Measurements from ENCODE around the gene TEX30. TPM values are rescaled to one million over a fixed set of nuclear protein-coding genes. Genes with fewer than 3 reads are reported as not detected.

TEX30 gene
- total RNA-seq, 3 donors from 2014 or later (not counting 1 experiment from before 2014, with no cell fraction given), result 8.7 to 10.3 (median 9.3) TPM

- Histone ChIP-seq H3K4me1 (ENCODE audit: control insufficient read depth, insufficient read depth, low read length) (peaks cover 16% of the 10 kb centered on the region), H3K36me3 (ENCODE audit: control insufficient read depth, insufficient read depth, low read length) (peaks cover 14% of the 10 kb centered on the region), H3K27ac (ENCODE audit: low read length) (no peak overlapping the region), H3K27me3 (ENCODE audit: control insufficient read depth, insufficient read depth, low read length) (no peaks in the 10 kb centered on the region), H3K4me3 (ENCODE audit: low read length) (no peak overlapping the region), H3K9me3 (ENCODE audit: control insufficient read depth, insufficient read depth, low read length) (no peaks in the 10 kb centered on the region)
- intact Hi-C loops (cut with micrococcal nuclease), result no loop called here
- WGBS (ENCODE audit: insufficient coverage), result 75% methylated on average over 2 of the region's 2 CpGs
- TF ChIP-seq CTCF (IDR thresholded peaks at IDR 0.05), result no peak
- ATAC-seq (no peak), DNase-seq (no peak)
- Mint-ChIP-seq H3K4me3 (no peak overlapping the region), H3K9me3 (no peaks in the 10 kb centered on the region), H3K36me3 (no peaks in the 10 kb centered on the region), H3K27me3 (ENCODE audit: low read depth in 2 of 2) (no peaks in the 10 kb centered on the region), H3K27ac (no peak overlapping the region), H3K4me1 (peaks cover 16 to 33% of the 10 kb centered on the region in 2 donors)
Measured at GRCh38 chr13:102768909-102769308, 4.7 kb downstream of the TEX30 start.

- H3K9me3 ChIP-seq (ENCODE audit: control insufficient read depth, insufficient read depth, low read length), result no peaks in the 10 kb centered on the region
- H3K4me3 Mint-ChIP-seq, result no peak overlapping the region
- no peak for ATAC-seq
- no peak for DNase-seq
- H3K4me3 ChIP-seq (ENCODE audit: low read length), result no peak overlapping the region
- H3K36me3 Mint-ChIP-seq, result no peaks in the 10 kb centered on the region
- peaks cover 14% of the 10 kb centered on the region for H3K36me3 ChIP-seq (ENCODE audit: control insufficient read depth, insufficient read depth, low read length)
- WGBS (ENCODE audit: insufficient coverage), result 94% methylated on average over 1 of the region's 1 CpG
- no peaks in the 10 kb centered on the region for H3K9me3 Mint-ChIP-seq
- intact Hi-C loops (cut with micrococcal nuclease), result no loop called here
- no peaks in the 10 kb centered on the region for H3K4me1 ChIP-seq (ENCODE audit: control insufficient read depth, insufficient read depth, low read length)
- H3K27me3 ChIP-seq (ENCODE audit: control insufficient read depth, insufficient read depth, low read length), result no peaks in the 10 kb centered on the region
- H3K27ac Mint-ChIP-seq, result no peak overlapping the region
- no peak overlapping the region for H3K27ac ChIP-seq (ENCODE audit: low read length)
- H3K27me3 Mint-ChIP-seq (ENCODE audit: low read depth in 2 of 2), result no peaks in the 10 kb centered on the region
- H3K4me1 Mint-ChIP-seq, result no peaks in the 10 kb centered on the region
- TF ChIP-seq CTCF (IDR thresholded peaks at IDR 0.05), result no peak
Measured at GRCh38 chr13:102763741-102764140, 9.8 kb downstream of the TEX30 start.

DNA sequence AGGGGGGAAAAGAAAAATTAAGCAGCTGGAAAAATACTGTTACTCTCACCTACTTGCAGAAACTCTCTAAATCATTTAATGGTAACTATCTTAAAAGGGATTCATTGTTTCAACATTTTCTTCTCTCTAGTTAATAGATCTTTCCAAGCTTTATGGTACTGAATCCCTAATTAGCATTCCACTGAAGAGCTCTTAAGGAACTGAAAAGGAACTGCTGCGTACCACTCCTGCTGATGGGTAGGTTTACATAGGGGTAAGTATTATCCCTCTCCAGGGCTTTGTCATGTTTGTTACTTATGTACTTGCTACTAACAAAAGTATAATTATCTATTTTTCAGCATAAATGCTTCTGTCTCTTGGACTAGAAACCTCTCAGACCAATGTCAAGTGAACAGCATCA lies 12.5 kb downstream of the TEX30 start:
- no peaks in the 10 kb centered on the region for H3K4me1 Mint-ChIP-seq
- no peaks in the 10 kb centered on the region for H3K9me3 ChIP-seq (ENCODE audit: control insufficient read depth, insufficient read depth, low read length)
- WGBS (ENCODE audit: insufficient coverage), result no CpG with 5 or more reads among the region's 1 CpG
- TF ChIP-seq CTCF (IDR thresholded peaks at IDR 0.05), result no peak
- H3K27ac Mint-ChIP-seq, result no peak overlapping the region
- no peak overlapping the region for H3K4me3 ChIP-seq (ENCODE audit: low read length)
- H3K27me3 ChIP-seq (ENCODE audit: control insufficient read depth, insufficient read depth, low read length), result no peaks in the 10 kb centered on the region
- H3K36me3 Mint-ChIP-seq, result no peaks in the 10 kb centered on the region
- no peaks in the 10 kb centered on the region for H3K9me3 Mint-ChIP-seq
- H3K27ac ChIP-seq (ENCODE audit: low read length), result no peak overlapping the region
- H3K4me1 ChIP-seq (ENCODE audit: control insufficient read depth, insufficient read depth, low read length), result no peaks in the 10 kb centered on the region
- peaks cover 3% of the 10 kb centered on the region for H3K36me3 ChIP-seq (ENCODE audit: control insufficient read depth, insufficient read depth, low read length)
- no peak overlapping the region for H3K4me3 Mint-ChIP-seq
- no peaks in the 10 kb centered on the region for H3K27me3 Mint-ChIP-seq (ENCODE audit: low read depth in 2 of 2)
- ATAC-seq, result no peak
- intact Hi-C loops (cut with micrococcal nuclease), result no loop called here
- no peak for DNase-seq

DNA sequence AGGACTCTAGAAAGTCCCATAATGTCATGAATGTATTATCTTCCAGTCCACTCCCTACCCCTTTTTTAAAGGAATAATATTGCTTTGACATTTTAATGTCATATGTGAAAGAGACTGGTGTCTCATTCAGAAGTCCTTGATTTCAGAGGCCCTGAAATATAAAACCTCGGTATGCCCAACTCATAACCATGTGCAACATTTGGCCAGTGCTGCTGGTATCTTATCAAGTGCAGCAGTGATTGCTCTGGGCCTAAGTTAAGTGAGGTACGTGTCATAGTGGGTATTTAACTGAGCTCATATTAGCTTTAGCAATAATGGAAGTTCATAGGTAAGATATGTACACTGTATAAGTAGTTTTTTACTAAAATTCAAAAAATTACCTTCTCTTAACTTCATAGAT lies 14.7 kb downstream of the TEX30 start:
- no peaks in the 10 kb centered on the region for H3K9me3 Mint-ChIP-seq
- intact Hi-C loops (cut with micrococcal nuclease), result no loop called here
- H3K27me3 Mint-ChIP-seq (ENCODE audit: low read depth in 2 of 2), result no peaks in the 10 kb centered on the region
- Histone ChIP-seq H3K27me3 (ENCODE audit: control insufficient read depth, insufficient read depth, low read length) (no peaks in the 10 kb centered on the region), H3K36me3 (ENCODE audit: control insufficient read depth, insufficient read depth, low read length) (no peaks in the 10 kb centered on the region), H3K9me3 (ENCODE audit: control insufficient read depth, insufficient read depth, low read length) (no peaks in the 10 kb centered on the region), H3K27ac (ENCODE audit: low read length) (no peak overlapping the region), H3K4me3 (ENCODE audit: low read length) (no peak overlapping the region), H3K4me1 (ENCODE audit: control insufficient read depth, insufficient read depth, low read length) (no peaks in the 10 kb centered on the region)
- H3K27ac Mint-ChIP-seq, result no peak overlapping the region
- no peak for TF ChIP-seq CTCF (IDR thresholded peaks at IDR 0.05)
- ATAC-seq (no peak), DNase-seq (no peak)
- no peaks in the 10 kb centered on the region for H3K36me3 Mint-ChIP-seq
- WGBS (ENCODE audit: insufficient coverage), result 98% methylated on average over 2 of the region's 2 CpGs
- no peak overlapping the region for H3K4me3 Mint-ChIP-seq
- H3K4me1 Mint-ChIP-seq, result no peaks in the 10 kb centered on the region

All from natural killer cell (primary cell).